Mesendoderm (in vitro differentiated cells): ENCODE results near the gene BCL11A.

Experiments
- DNase-seq: peaks from one replicate; pipeline ENCODE4 v3.0.0; 2013
- H2AK5ac ChIP-seq: 2 replicates; pipeline ENCODE4 v1.6.1; 2013; ENCODE audit warnings: low read length, inconsistent platforms
- H2BK120ac ChIP-seq: 2 replicates; pipeline ENCODE4 v1.6.1; 2013; ENCODE audit warnings: low read depth, mild to moderate bottlenecking, low read length, moderate library complexity, mixed read lengths
- H2BK15ac ChIP-seq: replicated peaks from 2 replicates; pipeline ENCODE4 v1.6.1; 2013; ENCODE audit warnings: low read depth, mild to moderate bottlenecking, moderate library complexity
- H2BK5ac ChIP-seq: 2 replicates; pipeline ENCODE4 v1.6.1; 2013; ENCODE audit warnings: low read length, inconsistent platforms
- H3K18ac ChIP-seq: 2 replicates; pipeline ENCODE4 v1.6.1; 2013; ENCODE audit warnings: mild to moderate bottlenecking, low read length, mixed read lengths
- H3K23ac ChIP-seq: one replicate; pipeline ENCODE4 v1.6.1; 2013; ENCODE audit warnings: low read length
- H3K27ac ChIP-seq: 2 replicates; pipeline ENCODE4 v1.5.1; 2013; ENCODE audit warnings: low read depth, mild to moderate bottlenecking, inconsistent platforms, low read length, moderate library complexity
- H3K27me3 ChIP-seq: 2 replicates; pipeline ENCODE4 v1.6.1; 2013; ENCODE audit warnings: low read length, control low read depth, mild to moderate bottlenecking, inconsistent platforms; ENCODE audit not compliant: insufficient read depth, poor library complexity
- H3K36me3 ChIP-seq: 2 replicates; pipeline ENCODE4 v1.6.1; 2013; ENCODE audit warnings: low read length, inconsistent platforms; ENCODE audit not compliant: control insufficient read depth, insufficient read depth
- H3K4ac ChIP-seq: one replicate; pipeline ENCODE4 v1.6.1; 2013; ENCODE audit warnings: low read depth, mild to moderate bottlenecking, low read length, moderate library complexity
- H3K4me1 ChIP-seq: 2 replicates; pipeline ENCODE4 v1.6.1; 2013; ENCODE audit warnings: low read depth, low read length, inconsistent platforms; ENCODE audit not compliant: control insufficient read depth
- H3K4me2 ChIP-seq: 2 replicates; pipeline ENCODE4 v1.6.1; 2013; ENCODE audit warnings: low read length
- H3K4me3 ChIP-seq: 2 replicates; pipeline ENCODE4 v1.5.1; 2013; ENCODE audit warnings: mild to moderate bottlenecking, low read length
- H3K56ac ChIP-seq: one replicate; pipeline ENCODE4 v1.6.1; 2013; ENCODE audit warnings: low read length
- H3K79me1 ChIP-seq: 2 replicates; pipeline ENCODE4 v1.6.1; 2013; ENCODE audit warnings: low read length, inconsistent platforms
- H3K79me2 ChIP-seq: 2 replicates; pipeline ENCODE4 v1.6.1; 2013; ENCODE audit warnings: mild to moderate bottlenecking, low read length; ENCODE audit not compliant: control insufficient read depth, insufficient read depth
- H3K9ac ChIP-seq: 2 replicates; pipeline ENCODE4 v1.6.1; 2013; ENCODE audit warnings: low read length, inconsistent platforms
- H4K5ac ChIP-seq: one replicate; pipeline ENCODE4 v1.6.1; 2013; ENCODE audit warnings: low read length
- H4K8ac ChIP-seq: one replicate; pipeline ENCODE4 v1.6.1; 2013; ENCODE audit warnings: low read depth, mild to moderate bottlenecking, control low read depth, low read length, moderate library complexity
- WGBS: extraction: QIAGEN DNeasy Blood & Tissue Kit; methylation state at CpG from one replicate; pipeline ENCODE4 v1.1.7; 2013; ENCODE audit warnings: low lambda C conversion rate, missing lambda C conversion rate; ENCODE audit not compliant: insufficient coverage; ENCODE audit errors: extremely low coverage; 5-methylcytosine and 5-hydroxymethylcytosine counted together

Gene BCL11A

DNA sequence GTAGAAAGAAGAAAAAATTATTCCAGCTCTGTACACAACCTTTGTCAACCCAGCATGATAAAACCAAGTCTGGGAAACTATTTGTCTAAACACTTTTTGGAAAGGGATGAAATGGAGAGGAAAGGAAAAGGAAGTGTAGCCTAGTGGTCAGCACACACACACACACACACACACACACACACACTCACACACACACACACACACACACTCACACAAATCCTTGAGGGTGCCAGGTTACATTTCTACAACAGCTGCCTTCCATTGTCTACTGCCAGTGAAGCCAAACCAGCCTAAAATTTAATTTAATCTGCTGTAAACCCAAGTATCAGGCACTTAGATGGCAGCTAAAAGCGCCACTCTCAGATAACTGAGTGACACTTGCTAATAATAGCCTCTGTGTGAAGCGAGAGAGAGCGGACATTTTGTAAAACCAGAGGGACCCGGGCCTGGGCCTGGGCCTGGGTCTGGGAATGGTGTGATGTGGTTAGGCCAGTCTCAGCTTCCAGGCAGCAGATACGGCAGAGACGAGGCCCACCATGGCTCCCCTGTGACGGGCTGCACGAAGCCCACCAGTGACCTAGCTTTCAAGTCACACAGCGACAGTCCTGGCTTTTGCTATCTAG is 32.4 kb downstream of the BCL11A start:
- Histone ChIP-seq H3K36me3 (no peaks in the 10 kb centered on the region), H3K79me2 (peaks cover 52% of the 10 kb centered on the region), H3K4me1 (peaks cover 7% of the 10 kb centered on the region), H3K9ac (no peak overlapping the region), H2BK5ac (no peak overlapping the region), H3K27ac (peak overlapping the region; percentile 38), H3K18ac (no peak overlapping the region), H4K8ac (no peak overlapping the region), H3K4ac (no peak overlapping the region), H3K79me1 (peaks cover 11% of the 10 kb centered on the region), H2BK15ac (no peak overlapping the region), H3K4me2 (no peak overlapping the region), H3K23ac (no peak overlapping the region), H2AK5ac (no peak overlapping the region), H2BK120ac (no peak overlapping the region), H3K56ac (peak overlapping the region; percentile 45), H3K4me3 (no peak overlapping the region), H3K27me3 (no peaks in the 10 kb centered on the region), H4K5ac (no peak overlapping the region)
- DNase-seq: no peak
- WGBS: no CpG with 5 or more reads among the region's 9 CpGs

DNA sequence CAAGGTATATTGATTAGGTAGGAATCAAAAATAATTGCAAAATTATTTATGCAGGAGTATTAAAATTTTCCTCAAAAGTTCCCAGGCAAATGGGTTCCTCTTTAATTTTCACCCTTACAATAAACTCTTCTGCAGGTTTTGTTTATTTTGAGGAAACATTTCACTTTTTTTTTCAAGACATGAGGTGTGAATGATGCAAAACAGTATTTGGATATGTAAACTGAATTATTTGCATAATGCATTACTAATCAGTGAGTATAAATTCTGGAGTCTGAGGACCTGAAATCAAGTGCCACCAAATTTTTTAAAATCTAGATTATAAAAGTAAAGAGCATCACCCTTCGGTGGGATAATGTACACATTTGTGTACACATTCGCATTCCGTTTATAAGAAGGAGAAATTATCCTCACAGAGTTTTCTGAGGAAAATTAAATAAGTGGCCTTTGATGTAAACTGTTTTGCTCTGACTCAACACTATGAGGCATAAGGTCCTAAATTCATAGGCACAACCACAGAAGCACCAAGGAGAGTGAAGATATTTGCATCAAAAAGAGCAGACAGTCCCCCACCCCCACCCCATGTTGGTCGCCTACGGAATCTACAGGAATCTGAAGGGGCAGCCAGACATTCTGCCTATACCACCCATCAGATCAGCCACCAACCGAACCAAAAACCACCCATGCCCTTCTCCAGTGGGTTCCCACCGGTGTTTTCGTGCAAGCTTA is 33.1 kb downstream of the BCL11A start:
- no peak overlapping the region for H4K8ac ChIP-seq
- H3K27me3 ChIP-seq: no peaks in the 10 kb centered on the region
- WGBS: no CpG with 5 or more reads among the region's 8 CpGs
- no peak overlapping the region for H2BK15ac ChIP-seq
- H3K18ac ChIP-seq: no peak overlapping the region
- no peak overlapping the region for H3K56ac ChIP-seq
- H3K79me2 ChIP-seq: peaks cover 55% of the 10 kb centered on the region
- peaks cover 12% of the 10 kb centered on the region for H3K4me1 ChIP-seq
- peak; percentile 61 for DNase-seq
- peaks cover 16% of the 10 kb centered on the region for H3K79me1 ChIP-seq
- no peak overlapping the region for H3K9ac ChIP-seq
- H3K4ac ChIP-seq: no peak overlapping the region
- no peak overlapping the region for H3K4me3 ChIP-seq
- H2BK5ac ChIP-seq: no peak overlapping the region
- H3K4me2 ChIP-seq: no peak overlapping the region
- H2AK5ac ChIP-seq: no peak overlapping the region
- H3K23ac ChIP-seq: no peak overlapping the region
- H3K27ac ChIP-seq: peak overlapping the region; percentile 38
- H3K36me3 ChIP-seq: no peaks in the 10 kb centered on the region
- H4K5ac ChIP-seq: no peak overlapping the region
- no peak overlapping the region for H2BK120ac ChIP-seq

DNA sequence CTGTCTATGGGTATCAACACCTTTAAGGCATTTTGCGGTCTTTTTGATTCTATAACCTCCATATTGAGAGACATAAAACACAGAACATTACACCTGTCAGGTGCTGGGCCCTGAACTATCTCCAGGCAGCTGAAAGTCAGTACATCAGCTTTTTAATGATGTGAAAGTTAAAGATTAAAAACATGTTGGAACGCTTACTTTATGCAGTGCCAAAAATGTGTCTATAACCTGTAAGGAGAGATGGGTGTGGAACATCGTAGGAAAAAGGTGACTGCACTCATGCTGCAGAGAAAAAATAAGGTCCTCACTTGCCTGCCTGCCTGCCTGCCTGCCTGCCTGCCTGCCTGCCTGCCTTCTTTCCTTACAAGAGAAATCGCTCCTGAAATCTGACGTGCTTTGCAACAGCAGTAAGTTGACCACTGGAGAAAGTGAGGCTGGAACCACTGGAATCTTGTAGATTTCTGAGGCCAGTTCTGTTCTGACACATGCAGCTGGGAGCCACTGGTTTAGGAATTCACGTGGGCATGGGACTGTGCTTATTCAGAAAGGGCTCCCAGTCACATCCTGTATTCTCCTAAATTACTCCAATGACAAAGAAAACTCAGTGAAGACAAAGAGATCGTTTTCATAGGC is 34.1 kb downstream of the BCL11A start:
- H2BK15ac ChIP-seq: no peak overlapping the region
- no CpG with 5 or more reads among the region's 7 CpGs for WGBS
- no peaks in the 10 kb centered on the region for H3K27me3 ChIP-seq
- no peak overlapping the region for H4K8ac ChIP-seq
- H3K79me2 ChIP-seq: peaks cover 57% of the 10 kb centered on the region
- H2BK120ac ChIP-seq: no peak overlapping the region
- H3K23ac ChIP-seq: no peak overlapping the region
- H3K56ac ChIP-seq: no peak overlapping the region
- no peak overlapping the region for H3K4me3 ChIP-seq
- H4K5ac ChIP-seq: no peak overlapping the region
- no peak overlapping the region for H3K18ac ChIP-seq
- no peaks in the 10 kb centered on the region for H3K36me3 ChIP-seq
- no peak overlapping the region for H2BK5ac ChIP-seq
- H3K4me1 ChIP-seq: peaks cover 17% of the 10 kb centered on the region
- no peak overlapping the region for H2AK5ac ChIP-seq
- no peak overlapping the region for H3K9ac ChIP-seq
- no peak overlapping the region for H3K4me2 ChIP-seq
- H3K79me1 ChIP-seq: peaks cover 18% of the 10 kb centered on the region
- no peak overlapping the region for H3K27ac ChIP-seq
- no peak for DNase-seq
- H3K4ac ChIP-seq: no peak overlapping the region

DNA sequence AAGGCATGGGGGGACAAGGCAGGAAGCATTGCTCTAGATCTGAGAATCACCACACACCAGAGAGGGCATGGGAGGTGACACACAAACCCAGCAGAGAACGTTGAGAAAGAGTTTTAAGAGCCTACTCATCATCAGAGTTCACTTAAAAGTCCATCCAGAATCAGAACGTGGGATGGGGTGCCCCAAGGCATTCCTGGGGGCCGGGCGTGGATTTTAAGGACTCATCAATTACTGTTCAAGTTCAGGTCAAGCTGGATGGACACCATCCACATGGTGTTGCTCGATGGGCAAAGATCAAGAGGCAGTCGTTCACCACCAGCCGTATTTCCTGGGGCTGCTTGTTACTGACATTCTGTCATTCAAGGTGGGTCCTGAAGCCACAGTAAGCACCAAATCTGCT is 34.9 kb downstream of the BCL11A start:
- Histone ChIP-seq H3K4me3 (no peak overlapping the region), H3K79me1 (peaks cover 21% of the 10 kb centered on the region), H3K9ac (no peak overlapping the region), H2AK5ac (no peak overlapping the region), H3K18ac (no peak overlapping the region), H3K27me3 (no peaks in the 10 kb centered on the region), H3K56ac (no peak overlapping the region), H3K79me2 (peaks cover 63% of the 10 kb centered on the region), H4K8ac (no peak overlapping the region), H2BK5ac (no peak overlapping the region), H4K5ac (no peak overlapping the region), H3K4me2 (no peak overlapping the region), H3K36me3 (no peaks in the 10 kb centered on the region), H3K27ac (no peak overlapping the region), H3K23ac (no peak overlapping the region), H3K4me1 (peaks cover 17% of the 10 kb centered on the region), H3K4ac (no peak overlapping the region), H2BK15ac (no peak overlapping the region), H2BK120ac (no peak overlapping the region)
- DNase-seq: no peak
- no CpG with 5 or more reads among the region's 7 CpGs for WGBS

DNA sequence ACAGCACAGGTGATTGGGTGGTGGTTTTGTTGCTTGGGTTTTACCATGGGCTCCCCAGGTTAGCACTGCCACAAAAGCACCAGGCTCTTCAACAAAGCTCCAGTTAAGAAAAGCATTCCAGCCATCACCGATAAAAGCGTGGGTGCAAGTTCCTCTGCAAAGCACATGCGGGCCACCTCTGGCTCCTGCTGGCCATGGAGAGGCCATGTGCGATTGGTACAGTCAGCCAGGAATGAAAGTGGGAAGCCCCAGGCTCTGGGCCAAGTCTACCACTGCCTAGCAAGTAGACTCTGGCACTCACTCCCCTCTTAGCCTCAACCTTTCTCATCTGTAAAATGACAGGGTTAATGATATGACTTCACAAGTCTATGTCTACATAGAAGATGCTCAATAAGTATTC is 36.0 kb downstream of the BCL11A start:
- Histone ChIP-seq H3K4me3 (no peak overlapping the region), H3K27me3 (no peaks in the 10 kb centered on the region), H3K56ac (no peak overlapping the region), H3K79me2 (peaks cover 66% of the 10 kb centered on the region), H2BK120ac (no peak overlapping the region), H3K4me1 (peaks cover 17% of the 10 kb centered on the region), H3K27ac (no peak overlapping the region), H3K23ac (no peak overlapping the region), H3K36me3 (no peaks in the 10 kb centered on the region), H3K4ac (no peak overlapping the region), H3K18ac (no peak overlapping the region), H3K79me1 (peaks cover 20% of the 10 kb centered on the region), H2BK15ac (no peak overlapping the region), H2BK5ac (no peak overlapping the region), H4K5ac (no peak overlapping the region), H3K9ac (no peak overlapping the region), H3K4me2 (no peak overlapping the region), H2AK5ac (no peak overlapping the region), H4K8ac (no peak overlapping the region)
- DNase-seq: no peak
- whole genome bisulfite sequencing: no CpG with 5 or more reads among the region's 4 CpGs
